ENCODE measurements around the gene SAT2.

Gene SAT2

DNA sequence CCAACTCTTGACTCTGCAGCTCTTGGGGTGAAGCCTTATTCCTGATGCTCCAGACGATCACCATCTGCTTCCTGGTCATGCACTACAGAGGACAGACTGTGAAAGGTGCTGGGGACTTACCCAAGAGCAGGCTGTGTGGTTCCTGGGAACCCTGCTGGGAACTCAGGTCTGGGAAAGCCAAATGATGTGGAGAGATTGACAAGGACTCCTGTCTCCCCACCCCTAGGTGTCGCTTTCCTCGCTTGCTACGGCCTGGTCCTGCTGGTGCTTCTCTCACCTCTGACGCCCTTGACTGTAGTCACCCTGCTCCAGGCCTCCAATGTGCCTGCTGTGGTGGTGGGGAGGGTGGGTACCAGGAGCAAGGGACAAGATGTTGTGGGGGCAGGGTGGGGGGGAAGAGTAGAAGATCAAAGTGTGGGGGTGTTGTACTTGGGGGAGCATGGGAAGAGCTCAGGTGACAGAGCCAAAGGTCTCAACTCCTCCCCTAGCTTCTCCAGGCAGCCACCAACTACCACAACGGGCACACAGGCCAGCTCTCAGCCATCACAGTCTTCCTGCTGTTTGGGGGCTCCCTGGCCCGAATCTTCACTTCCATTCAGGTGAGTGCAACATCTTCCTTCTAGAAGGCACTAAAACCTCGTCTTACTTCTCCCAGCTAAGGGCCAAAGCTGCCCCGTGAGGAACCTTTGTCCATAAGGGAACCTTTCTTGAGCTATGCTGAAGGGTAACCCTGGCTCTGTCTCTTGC is 40.8 kb downstream of the SAT2 start:
- Histone ChIP-seq H3K36me3 (peaks cover 19% of the 10 kb centered on the region), H3K4me3 (ENCODE audit: low read depth, low read length) (no peak overlapping the region), H3K27me3 (no peaks in the 10 kb centered on the region), H3K9me3 (no peaks in the 10 kb centered on the region), H3K4me1 (peaks cover 10% of the 10 kb centered on the region)
- DNase-seq = peak; percentile 49
- TF ChIP-seq, protein P1, sequence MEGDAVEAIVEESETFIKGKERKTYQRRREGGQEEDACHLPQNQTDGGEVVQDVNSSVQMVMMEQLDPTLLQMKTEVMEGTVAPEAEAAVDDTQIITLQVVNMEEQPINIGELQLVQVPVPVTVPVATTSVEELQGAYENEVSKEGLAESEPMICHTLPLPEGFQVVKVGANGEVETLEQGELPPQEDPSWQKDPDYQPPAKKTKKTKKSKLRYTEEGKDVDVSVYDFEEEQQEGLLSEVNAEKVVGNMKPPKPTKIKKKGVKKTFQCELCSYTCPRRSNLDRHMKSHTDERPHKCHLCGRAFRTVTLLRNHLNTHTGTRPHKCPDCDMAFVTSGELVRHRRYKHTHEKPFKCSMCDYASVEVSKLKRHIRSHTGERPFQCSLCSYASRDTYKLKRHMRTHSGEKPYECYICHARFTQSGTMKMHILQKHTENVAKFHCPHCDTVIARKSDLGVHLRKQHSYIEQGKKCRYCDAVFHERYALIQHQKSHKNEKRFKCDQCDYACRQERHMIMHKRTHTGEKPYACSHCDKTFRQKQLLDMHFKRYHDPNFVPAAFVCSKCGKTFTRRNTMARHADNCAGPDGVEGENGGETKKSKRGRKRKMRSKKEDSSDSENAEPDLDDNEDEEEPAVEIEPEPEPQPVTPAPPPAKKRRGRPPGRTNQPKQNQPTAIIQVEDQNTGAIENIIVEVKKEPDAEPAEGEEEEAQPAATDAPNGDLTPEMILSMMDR (IDR thresholded peaks at IDR 0.05; ENCODE audit: low read depth, low read length) = peak; percentile 51

- H3K4me3 ChIP-seq (ENCODE audit: low read depth, low read length) = peak within 1 kb of the TSS; percentile 65
- peaks cover 16% of the 10 kb centered on the region for H3K36me3 ChIP-seq
- no peaks in the 10 kb centered on the region for H3K27me3 ChIP-seq
- peak; percentile 91 for DNase-seq
- peaks cover 13% of the 10 kb centered on the region for H3K4me1 ChIP-seq
- H3K9me3 ChIP-seq = no peaks in the 10 kb centered on the region
- TF ChIP-seq, protein P1 (IDR thresholded peaks at IDR 0.05; ENCODE audit: low read depth, low read length) = no peak
These were observed 44.1 kb downstream of the SAT2 start, which contains the start of gene MPDU1 for GRCh38 chr17:7583253-7584109. Gene MPDU1 (plus strand): TSS chr17:7583852. CDS start chr17:7583863, 11 bp downstream.

DNA sequence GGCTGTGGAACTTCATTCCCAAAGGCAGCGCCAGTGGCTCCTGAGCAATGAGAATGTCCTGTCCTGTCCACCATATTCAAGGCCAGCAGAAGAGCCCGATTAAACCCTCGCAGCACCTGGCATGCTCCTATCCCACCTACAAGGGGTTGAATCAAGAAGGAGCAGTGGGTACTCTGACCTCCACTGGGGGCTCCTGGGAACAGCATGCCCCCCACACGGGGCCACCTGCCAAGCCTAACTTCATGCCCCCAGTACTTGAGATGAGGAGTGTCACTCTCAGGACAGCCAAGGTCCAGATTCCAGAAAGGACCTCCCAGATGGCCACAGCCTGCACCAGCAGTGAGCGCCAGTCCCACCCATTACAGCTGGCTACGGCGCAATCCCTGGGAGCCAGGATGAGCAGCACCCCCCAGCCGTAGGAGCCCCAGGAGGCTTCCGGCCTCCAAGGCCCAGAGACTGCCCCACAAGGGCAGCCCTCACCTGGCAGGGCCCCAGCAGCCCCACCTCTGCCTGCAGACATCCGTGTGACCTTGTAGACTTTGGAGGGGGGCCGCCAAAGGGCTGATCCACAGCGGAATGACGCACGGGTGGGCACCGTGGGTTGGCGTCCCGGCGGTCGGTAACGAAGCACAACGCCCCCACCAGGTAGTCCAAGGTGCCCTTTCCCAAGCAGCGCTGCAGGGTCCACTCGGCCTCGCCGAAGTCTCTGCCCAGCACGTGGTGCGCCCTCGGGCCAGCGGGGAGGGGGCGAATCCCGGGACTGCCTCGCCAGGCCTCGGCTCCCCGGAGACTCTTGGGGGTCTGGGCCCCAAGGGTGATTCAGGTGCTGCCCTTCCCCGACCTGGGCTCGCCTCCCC is 45.0 kb downstream of the SAT2 start:
- Histone ChIP-seq H3K4me1 (peaks cover 13% of the 10 kb centered on the region), H3K9me3 (no peaks in the 10 kb centered on the region), H3K36me3 (peaks cover 24% of the 10 kb centered on the region), H3K27me3 (no peaks in the 10 kb centered on the region), H3K4me3 (ENCODE audit: low read depth, low read length) (no peak overlapping the region)
- TF ChIP-seq, protein P1 (IDR thresholded peaks at IDR 0.05; ENCODE audit: low read depth, low read length) = no peak
- DNase-seq = no peak

- no peaks in the 10 kb centered on the region for H3K9me3 ChIP-seq
- peaks cover 13% of the 10 kb centered on the region for H3K4me1 ChIP-seq
- TF ChIP-seq, protein P1 (IDR thresholded peaks at IDR 0.05; ENCODE audit: low read depth, low read length) = no peak
- H3K4me3 ChIP-seq (ENCODE audit: low read depth, low read length) = no peak overlapping the region
- no peak for DNase-seq
- H3K27me3 ChIP-seq = no peaks in the 10 kb centered on the region
- H3K36me3 ChIP-seq = peaks cover 36% of the 10 kb centered on the region
These were observed 46.7 kb downstream of the SAT2 start for GRCh38 chr17:7580604-7581575.
